Measurements from ENCODE around the gene UGT1A9. TPM values are rescaled to one million over a fixed set of nuclear protein-coding genes. Genes with fewer than 3 reads are reported as not detected.

The UGT1A9 gene
- total and polyA plus RNA-seq, 2 of the 4 experiments (the other 2 are of a cell fraction) = not detected

DNA sequence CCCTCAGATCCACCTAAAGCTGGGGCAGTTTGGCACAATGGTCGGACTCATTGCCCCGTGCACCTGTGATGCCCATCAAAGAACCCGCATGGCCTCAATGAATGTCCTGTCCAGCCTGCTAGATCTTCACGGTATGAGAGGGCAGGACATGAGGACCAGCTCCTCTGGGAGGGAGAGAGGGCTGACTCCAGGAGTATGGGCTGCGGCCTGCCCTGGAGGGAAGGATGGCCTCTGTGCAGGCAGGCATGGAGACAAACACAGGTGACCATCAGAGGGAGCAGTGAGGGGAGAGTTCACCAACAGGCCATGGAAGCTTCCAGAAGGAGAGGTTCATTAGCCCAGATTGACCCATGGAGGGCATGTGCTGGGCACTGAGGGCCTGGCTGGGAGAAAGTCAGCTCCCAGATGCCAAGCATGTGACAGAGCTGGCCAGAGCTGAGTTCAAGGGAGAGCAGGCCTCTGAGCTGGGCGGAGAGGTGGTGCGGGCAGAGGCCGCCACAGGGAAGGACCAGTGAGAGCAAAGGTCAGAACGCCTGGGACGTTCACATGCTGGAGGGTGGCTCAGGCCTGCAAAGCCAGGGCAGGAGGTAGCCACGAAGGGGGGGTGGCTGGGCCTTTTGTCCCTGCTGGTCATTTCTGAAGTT is 146.4 kb downstream of the UGT1A9 start:
- Histone ChIP-seq H3K9me1 (ENCODE audit: insufficient read depth, low read length) (no peaks in the 10 kb centered on the region), H3K56ac (ENCODE audit: extremely low read depth, insufficient read depth, low read length) (no peak overlapping the region), H2AFZ (replicated peaks; ENCODE audit: low read length, poor library complexity) (peak overlapping the region; percentile 38), H2AK9ac (replicated peaks; ENCODE audit: low read depth, low read length, poor library complexity) (no peak overlapping the region), H4K91ac (ENCODE audit: insufficient read depth, low read depth, low read length) (no peak overlapping the region), H3K9me3 (ENCODE audit: control insufficient read depth, insufficient read depth, low read length) (no peaks in the 10 kb centered on the region), H3K27ac (ENCODE audit: insufficient read depth, low read length) (no peak overlapping the region), H3K4ac (ENCODE audit: low read depth, low read length) (no peak overlapping the region), H2BK20ac (ENCODE audit: low read depth, low read length) (no peak overlapping the region), H4K20me1 (ENCODE audit: insufficient read depth, low read length) (no peaks in the 10 kb centered on the region), H3K27me3 (ENCODE audit: control insufficient read depth, insufficient read depth, low read length) (peaks cover 7% of the 10 kb centered on the region; the same call in 1 of the 2 replicates), H3K14ac (replicated peaks; ENCODE audit: low read depth, low read length) (no peak overlapping the region), H4K5ac (ENCODE audit: low read depth, low read length) (no peak overlapping the region), H3K4me1 (ENCODE audit: control insufficient read depth, insufficient read depth, low read length) (no peaks in the 10 kb centered on the region), H3K18ac (ENCODE audit: low read depth, low read length) (no peak overlapping the region), H3K23ac (ENCODE audit: low read depth, low read length) (no peak overlapping the region), H2BK5ac (ENCODE audit: low read depth, low read length, poor library complexity, severe bottlenecking) (no peak overlapping the region), H3K4me3 (ENCODE audit: insufficient read depth, low read depth, low read length) (no peak overlapping the region), H3K4me2 (ENCODE audit: low read depth, low read length) (no peak overlapping the region), H2BK15ac (ENCODE audit: low read depth, low read length) (no peak overlapping the region), H2AK5ac (ENCODE audit: low read depth, low read length) (no peak overlapping the region), H3K79me1 (ENCODE audit: low read depth in 1 of 2, low read length in 2 of 2) (no peaks in the 10 kb centered on the region), H3K36me3 (ENCODE audit: control insufficient read depth, insufficient read depth, low read length) (no peaks in the 10 kb centered on the region), H4K8ac (ENCODE audit: low read depth in 2 of 2, low read length in 2 of 2) (no peak overlapping the region), H2BK120ac (ENCODE audit: low read depth, low read length) (no peak overlapping the region), H3K9ac (ENCODE audit: low read depth, low read length) (no peak overlapping the region)
- ATAC-seq (ENCODE audit: low read depth) (0 out of 2 replicates have a peak, but pooled peaks have one; percentile 17), DNase-seq (no peak)
- CTCF ChIA-PET = no interaction called here
- in situ Hi-C loops (cut with MboI; ENCODE audit: low sequenced_read_pairs) = no loop called here
- dilution Hi-C loops (cut with HindIII; ENCODE audit: low sequenced_read_pairs, unreplicated experiment) = no loop called here
- intact Hi-C loops (cut with micrococcal nuclease) = no loop called here
- no TSS peak for BruUV-seq (replicated peaks)
- WGBS, 2 experiments (ENCODE audit: extremely low coverage in 2 of 2, insufficient read length in 1 of 2) = 81% methylated on average over 5 of the region's 11 CpGs; no CpG with 5 or more reads in 1 of the 2 experiments
- TF ChIP-seq NFE2L2 (IDR thresholded peaks at IDR 0.05; ENCODE audit: low read depth, low read length) (no peak), MAFK (IDR thresholded peaks at IDR 0.05; ENCODE audit: low read depth, low read length) (no peak), RAD21 (IDR thresholded peaks at IDR 0.05; ENCODE audit: low read length) (no peak), FOS (IDR thresholded peaks at IDR 0.05; ENCODE audit: low read depth, low read length) (no peak), RCOR1 (IDR thresholded peaks at IDR 0.05; ENCODE audit: insufficient replicate concordance, low read length) (no peak), BHLHE40 (IDR thresholded peaks at IDR 0.05; ENCODE audit: low read depth, low read length) (no peak), RFX5 (IDR thresholded peaks at IDR 0.05; ENCODE audit: low read depth, low read length) (no peak), CEBPB (IDR thresholded peaks at IDR 0.05; ENCODE audit: low read depth, low read length) (no peak), MXI1 (IDR thresholded peaks at IDR 0.05; ENCODE audit: borderline replicate concordance, low read depth, low read length) (no peak), CHD1 (IDR thresholded peaks at IDR 0.05; ENCODE audit: low read depth, low read length) (no peak), MAZ (IDR thresholded peaks at IDR 0.05; ENCODE audit: borderline replicate concordance, low read depth, low read length) (no peak), POLR2A (IDR thresholded peaks at IDR 0.05; ENCODE audit: low read depth, low read length) (no peak), SMC3 (IDR thresholded peaks at IDR 0.05; ENCODE audit: low read depth, low read length) (no peak)
- TF ChIP-seq, protein P1, sequence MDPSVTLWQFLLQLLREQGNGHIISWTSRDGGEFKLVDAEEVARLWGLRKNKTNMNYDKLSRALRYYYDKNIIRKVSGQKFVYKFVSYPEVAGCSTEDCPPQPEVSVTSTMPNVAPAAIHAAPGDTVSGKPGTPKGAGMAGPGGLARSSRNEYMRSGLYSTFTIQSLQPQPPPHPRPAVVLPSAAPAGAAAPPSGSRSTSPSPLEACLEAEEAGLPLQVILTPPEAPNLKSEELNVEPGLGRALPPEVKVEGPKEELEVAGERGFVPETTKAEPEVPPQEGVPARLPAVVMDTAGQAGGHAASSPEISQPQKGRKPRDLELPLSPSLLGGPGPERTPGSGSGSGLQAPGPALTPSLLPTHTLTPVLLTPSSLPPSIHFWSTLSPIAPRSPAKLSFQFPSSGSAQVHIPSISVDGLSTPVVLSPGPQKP (IDR thresholded peaks at IDR 0.05; ENCODE audit: borderline replicate concordance, low read depth, low read length) = no peak
- TF ChIP-seq, protein P2, sequence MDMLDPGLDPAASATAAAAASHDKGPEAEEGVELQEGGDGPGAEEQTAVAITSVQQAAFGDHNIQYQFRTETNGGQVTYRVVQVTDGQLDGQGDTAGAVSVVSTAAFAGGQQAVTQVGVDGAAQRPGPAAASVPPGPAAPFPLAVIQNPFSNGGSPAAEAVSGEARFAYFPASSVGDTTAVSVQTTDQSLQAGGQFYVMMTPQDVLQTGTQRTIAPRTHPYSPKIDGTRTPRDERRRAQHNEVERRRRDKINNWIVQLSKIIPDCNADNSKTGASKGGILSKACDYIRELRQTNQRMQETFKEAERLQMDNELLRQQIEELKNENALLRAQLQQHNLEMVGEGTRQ (IDR thresholded peaks at IDR 0.05; ENCODE audit: low read depth, low read length) = no peak
- TF ChIP-seq, protein P3, sequence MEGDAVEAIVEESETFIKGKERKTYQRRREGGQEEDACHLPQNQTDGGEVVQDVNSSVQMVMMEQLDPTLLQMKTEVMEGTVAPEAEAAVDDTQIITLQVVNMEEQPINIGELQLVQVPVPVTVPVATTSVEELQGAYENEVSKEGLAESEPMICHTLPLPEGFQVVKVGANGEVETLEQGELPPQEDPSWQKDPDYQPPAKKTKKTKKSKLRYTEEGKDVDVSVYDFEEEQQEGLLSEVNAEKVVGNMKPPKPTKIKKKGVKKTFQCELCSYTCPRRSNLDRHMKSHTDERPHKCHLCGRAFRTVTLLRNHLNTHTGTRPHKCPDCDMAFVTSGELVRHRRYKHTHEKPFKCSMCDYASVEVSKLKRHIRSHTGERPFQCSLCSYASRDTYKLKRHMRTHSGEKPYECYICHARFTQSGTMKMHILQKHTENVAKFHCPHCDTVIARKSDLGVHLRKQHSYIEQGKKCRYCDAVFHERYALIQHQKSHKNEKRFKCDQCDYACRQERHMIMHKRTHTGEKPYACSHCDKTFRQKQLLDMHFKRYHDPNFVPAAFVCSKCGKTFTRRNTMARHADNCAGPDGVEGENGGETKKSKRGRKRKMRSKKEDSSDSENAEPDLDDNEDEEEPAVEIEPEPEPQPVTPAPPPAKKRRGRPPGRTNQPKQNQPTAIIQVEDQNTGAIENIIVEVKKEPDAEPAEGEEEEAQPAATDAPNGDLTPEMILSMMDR (conservative IDR thresholded peaks at IDR 0.05; ENCODE audit: low read depth, low read length) = no peak
- POLR2A ChIA-PET (ENCODE audit: unreplicated experiment) = no interaction called here
